GM23338 (cell line): ENCODE data around the gene SHISA8.

ENCODE experiments used
- CTCF ChIP-seq, 2 experiments: fragments of 200-600 bp in 1 of 2; sonication (generic) in 1 of 2; conservative IDR thresholded peaks; 2 replicates each; pipeline versions ENCODE4 v1.5.1 to v1.6.1; 2016 to 2017; ENCODE audit warnings: antibody characterized with exemption in 2 of 2, low read depth in 2 of 2, mild to moderate bottlenecking in 2 of 2, moderate library complexity in 1 of 2
- POLR2AphosphoS5 ChIP-seq: IDR thresholded peaks from 2 replicates; pipeline ENCODE4 v1.6.1; 2016; ENCODE audit warnings: antibody characterized with exemption, low read depth

GRCh38 chr22:41931701-41932269 lies 16.9 kb upstream of the SHISA8 start:
- TF ChIP-seq CTCF (conservative IDR thresholded peaks at IDR 0.05; ENCODE audit: low read depth in 2 of 2), result no peak
- TF ChIP-seq POLR2AphosphoS5, result no peak
